ENCODE data around the gene CACNA1I. TPM values are rescaled to one million over a fixed set of nuclear protein-coding genes. Genes with fewer than 3 reads are reported as not detected.

Gene CACNA1I
- total and polyA plus RNA-seq, 2 experiments from 2014 or later: 0.42 to 2.4 TPM

DNA sequence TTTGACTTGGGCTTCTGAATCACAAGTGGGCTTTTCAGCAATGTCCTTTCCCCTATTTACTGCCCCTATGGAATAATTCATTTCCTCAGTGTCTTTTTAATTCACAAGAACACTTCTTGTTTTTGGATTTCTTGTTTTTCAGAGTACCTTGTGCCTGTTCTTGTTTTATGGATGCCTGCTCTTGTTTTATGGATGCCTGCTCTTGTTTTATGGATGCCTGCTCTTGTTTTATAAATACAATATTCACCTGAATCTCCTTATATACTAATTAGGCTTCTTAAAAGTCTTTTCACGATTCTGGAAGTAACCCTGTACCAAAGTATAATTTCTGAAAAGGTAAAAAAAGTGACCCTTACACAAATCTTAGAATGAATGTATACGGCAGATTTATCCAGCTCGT is 32.8 kb downstream of the CACNA1I start (continued):
- TF ChIP-seq, protein P1, sequence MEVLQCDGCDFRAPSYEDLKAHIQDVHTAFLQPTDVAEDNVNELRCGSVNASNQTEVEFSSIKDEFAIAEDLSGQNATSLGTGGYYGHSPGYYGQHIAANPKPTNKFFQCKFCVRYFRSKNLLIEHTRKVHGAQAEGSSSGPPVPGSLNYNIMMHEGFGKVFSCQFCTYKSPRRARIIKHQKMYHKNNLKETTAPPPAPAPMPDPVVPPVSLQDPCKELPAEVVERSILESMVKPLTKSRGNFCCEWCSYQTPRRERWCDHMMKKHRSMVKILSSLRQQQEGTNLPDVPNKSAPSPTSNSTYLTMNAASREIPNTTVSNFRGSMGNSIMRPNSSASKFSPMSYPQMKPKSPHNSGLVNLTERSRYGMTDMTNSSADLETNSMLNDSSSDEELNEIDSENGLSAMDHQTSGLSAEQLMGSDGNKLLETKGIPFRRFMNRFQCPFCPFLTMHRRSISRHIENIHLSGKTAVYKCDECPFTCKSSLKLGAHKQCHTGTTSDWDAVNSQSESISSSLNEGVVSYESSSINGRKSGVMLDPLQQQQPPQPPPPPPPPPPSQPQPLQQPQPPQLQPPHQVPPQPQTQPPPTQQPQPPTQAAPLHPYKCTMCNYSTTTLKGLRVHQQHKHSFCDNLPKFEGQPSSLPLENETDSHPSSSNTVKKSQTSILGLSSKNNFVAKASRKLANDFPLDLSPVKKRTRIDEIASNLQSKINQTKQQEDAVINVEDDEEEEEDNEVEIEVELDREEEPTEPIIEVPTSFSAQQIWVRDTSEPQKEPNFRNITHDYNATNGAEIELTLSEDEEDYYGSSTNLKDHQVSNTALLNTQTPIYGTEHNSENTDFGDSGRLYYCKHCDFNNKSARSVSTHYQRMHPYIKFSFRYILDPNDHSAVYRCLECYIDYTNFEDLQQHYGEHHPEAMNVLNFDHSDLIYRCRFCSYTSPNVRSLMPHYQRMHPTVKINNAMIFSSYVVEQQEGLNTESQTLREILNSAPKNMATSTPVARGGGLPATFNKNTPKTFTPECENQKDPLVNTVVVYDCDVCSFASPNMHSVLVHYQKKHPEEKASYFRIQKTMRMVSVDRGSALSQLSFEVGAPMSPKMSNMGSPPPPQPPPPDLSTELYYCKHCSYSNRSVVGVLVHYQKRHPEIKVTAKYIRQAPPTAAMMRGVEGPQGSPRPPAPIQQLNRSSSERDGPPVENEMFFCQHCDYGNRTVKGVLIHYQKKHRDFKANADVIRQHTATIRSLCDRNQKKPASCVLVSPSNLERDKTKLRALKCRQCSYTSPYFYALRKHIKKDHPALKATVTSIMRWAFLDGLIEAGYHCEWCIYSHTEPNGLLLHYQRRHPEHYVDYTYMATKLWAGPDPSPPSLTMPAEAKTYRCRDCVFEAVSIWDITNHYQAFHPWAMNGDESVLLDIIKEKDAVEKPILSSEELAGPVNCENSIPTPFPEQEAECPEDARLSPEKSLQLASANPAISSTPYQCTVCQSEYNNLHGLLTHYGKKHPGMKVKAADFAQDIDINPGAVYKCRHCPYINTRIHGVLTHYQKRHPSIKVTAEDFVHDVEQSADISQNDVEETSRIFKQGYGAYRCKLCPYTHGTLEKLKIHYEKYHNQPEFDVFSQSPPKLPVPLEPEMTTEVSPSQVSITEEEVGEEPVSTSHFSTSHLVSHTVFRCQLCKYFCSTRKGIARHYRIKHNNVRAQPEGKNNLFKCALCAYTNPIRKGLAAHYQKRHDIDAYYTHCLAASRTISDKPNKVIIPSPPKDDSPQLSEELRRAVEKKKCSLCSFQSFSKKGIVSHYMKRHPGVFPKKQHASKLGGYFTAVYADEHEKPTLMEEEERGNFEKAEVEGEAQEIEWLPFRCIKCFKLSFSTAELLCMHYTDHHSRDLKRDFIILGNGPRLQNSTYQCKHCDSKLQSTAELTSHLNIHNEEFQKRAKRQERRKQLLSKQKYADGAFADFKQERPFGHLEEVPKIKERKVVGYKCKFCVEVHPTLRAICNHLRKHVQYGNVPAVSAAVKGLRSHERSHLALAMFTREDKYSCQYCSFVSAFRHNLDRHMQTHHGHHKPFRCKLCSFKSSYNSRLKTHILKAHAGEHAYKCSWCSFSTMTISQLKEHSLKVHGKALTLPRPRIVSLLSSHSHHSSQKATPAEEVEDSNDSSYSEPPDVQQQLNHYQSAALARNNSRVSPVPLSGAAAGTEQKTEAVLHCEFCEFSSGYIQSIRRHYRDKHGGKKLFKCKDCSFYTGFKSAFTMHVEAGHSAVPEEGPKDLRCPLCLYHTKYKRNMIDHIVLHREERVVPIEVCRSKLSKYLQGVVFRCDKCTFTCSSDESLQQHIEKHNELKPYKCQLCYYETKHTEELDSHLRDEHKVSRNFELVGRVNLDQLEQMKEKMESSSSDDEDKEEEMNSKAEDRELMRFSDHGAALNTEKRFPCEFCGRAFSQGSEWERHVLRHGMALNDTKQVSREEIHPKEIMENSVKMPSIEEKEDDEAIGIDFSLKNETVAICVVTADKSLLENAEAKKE (CRISPR knock-in tag; IDR thresholded peaks at IDR 0.05): no peak
- no peak for TF ChIP-seq ZNF114 (CRISPR knock-in tag; IDR thresholded peaks at IDR 0.05)

DNA sequence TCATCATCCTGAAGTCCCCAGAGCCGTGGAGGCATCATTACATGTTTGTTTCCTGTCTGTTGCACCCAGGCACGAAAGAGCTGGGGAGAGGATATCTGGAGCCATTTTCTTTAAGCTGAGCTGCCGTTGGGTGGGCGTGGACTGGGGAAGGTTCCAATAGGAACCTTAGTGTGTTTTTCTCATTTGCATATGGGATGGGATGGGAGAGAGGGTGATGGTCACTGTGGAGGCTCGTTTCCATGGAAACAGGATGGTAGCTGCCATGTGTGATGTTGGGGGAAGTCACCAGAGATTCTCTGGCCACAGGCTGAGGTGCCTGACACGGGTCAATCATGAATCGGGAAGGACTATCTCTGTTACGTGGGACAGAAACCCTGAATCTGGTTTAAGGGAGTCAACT is 39.7 kb downstream of the CACNA1I start:
- Mint-ChIP-seq H3K27ac (no peak overlapping the region), H3K9me3 (peaks cover 10% of the 10 kb centered on the region), H3K4me3 (no peak overlapping the region), H3K36me3 (ENCODE audit: low read depth) (no peaks in the 10 kb centered on the region; the same call in 2 of the 3 replicates), H3K27me3 (ENCODE audit: insufficient read depth, low read depth, poor library complexity) (peaks cover 9% of the 10 kb centered on the region), H3K4me1 (peaks cover 10% of the 10 kb centered on the region)
- no peaks in the 10 kb centered on the region for H4K20me1 ChIP-seq (replicated peaks; ENCODE audit: insufficient read depth)
- H3K4me3 ChIP-seq: no peak overlapping the region
- H3K4me1 ChIP-seq (ENCODE audit: insufficient read depth): 0 out of 2 replicates have a peak, but pooled peaks cover 8% of the 10 kb centered on the region
- no peak overlapping the region for H2AFZ ChIP-seq
- no peak for DNase-seq (ENCODE audit: low spot score)
- H3K79me2 ChIP-seq (replicated peaks; ENCODE audit: insufficient read depth): no peaks in the 10 kb centered on the region
- H3K9me2 ChIP-seq (ENCODE audit: insufficient read depth): no peaks in the 10 kb centered on the region
- H3K27me3 ChIP-seq (ENCODE audit: insufficient read depth): no peaks in the 10 kb centered on the region
- TF ChIP-seq ZNF331 (CRISPR knock-in tag; IDR thresholded peaks at IDR 0.05; ENCODE audit: low read depth) (no peak), CREB1 (CRISPR knock-in tag; IDR thresholded peaks at IDR 0.05; ENCODE audit: low read depth) (no peak), JUNB (IDR thresholded peaks at IDR 0.05; ENCODE audit: unreplicated experiment) (no peak), STAT1 (IDR thresholded peaks at IDR 0.05; ENCODE audit: unreplicated experiment) (no peak)
- TF ChIP-seq, protein P2, sequence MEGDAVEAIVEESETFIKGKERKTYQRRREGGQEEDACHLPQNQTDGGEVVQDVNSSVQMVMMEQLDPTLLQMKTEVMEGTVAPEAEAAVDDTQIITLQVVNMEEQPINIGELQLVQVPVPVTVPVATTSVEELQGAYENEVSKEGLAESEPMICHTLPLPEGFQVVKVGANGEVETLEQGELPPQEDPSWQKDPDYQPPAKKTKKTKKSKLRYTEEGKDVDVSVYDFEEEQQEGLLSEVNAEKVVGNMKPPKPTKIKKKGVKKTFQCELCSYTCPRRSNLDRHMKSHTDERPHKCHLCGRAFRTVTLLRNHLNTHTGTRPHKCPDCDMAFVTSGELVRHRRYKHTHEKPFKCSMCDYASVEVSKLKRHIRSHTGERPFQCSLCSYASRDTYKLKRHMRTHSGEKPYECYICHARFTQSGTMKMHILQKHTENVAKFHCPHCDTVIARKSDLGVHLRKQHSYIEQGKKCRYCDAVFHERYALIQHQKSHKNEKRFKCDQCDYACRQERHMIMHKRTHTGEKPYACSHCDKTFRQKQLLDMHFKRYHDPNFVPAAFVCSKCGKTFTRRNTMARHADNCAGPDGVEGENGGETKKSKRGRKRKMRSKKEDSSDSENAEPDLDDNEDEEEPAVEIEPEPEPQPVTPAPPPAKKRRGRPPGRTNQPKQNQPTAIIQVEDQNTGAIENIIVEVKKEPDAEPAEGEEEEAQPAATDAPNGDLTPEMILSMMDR (conservative IDR thresholded peaks at IDR 0.05; ENCODE audit: low read depth in 2 of 2): no peak
- H3F3A ChIP-seq (replicated peaks; ENCODE audit: low read depth): no peaks in the 10 kb centered on the region
- no peak overlapping the region for H3K27ac ChIP-seq (ENCODE audit: low read depth)
- no peak overlapping the region for H3K4me2 ChIP-seq
- no peaks in the 10 kb centered on the region for H3K36me3 ChIP-seq (ENCODE audit: insufficient read depth)
- ATAC-seq: no peak

Measured in GM23338 (cell line).